Posterior cingulate gyrus (tissue), 11 donors: ENCODE results near the gene EYS.
"Not testable (repeated sequence)": the region's sequence is repeated elsewhere in the genome, so short reads cannot be mapped to it uniquely, and the experiment has no call there.

Experiments
- DNase-seq, 10 donors: peaks; one replicate each; pipeline versions ENCODE4 v3.0.0 to v3.0.0-alpha.2; 2020 to 2021; ENCODE audit warnings: mixed read lengths in 3 of 10
- intact Hi-C: fragments of 100-400 bp; cut with DNase I; formaldehyde crosslinking; loops from one replicate; pipeline ENCODE4 v1.15.1; 2023

The EYS gene

DNA sequence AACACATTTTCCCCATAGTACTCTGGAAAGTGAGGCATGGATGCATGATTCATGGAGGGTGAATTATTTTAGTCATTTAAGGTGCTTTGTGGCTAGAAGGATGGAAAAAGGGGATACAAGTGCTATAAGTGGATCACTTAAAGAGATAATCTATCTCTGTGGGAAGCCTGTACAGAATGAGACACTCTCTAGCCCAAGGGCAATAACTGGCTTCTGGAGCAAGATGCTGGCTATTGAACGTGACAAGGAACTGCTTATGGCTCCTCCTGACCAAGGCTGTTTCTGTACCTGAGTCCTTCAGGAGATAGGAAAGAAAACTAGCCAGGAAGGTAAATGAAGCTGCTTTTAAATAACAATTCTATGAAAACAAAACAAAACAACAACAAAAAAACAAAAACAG is 590.7 kb downstream of the EYS start:
- DNase-seq = no peak
- intact Hi-C loops = no loop called here

DNA sequence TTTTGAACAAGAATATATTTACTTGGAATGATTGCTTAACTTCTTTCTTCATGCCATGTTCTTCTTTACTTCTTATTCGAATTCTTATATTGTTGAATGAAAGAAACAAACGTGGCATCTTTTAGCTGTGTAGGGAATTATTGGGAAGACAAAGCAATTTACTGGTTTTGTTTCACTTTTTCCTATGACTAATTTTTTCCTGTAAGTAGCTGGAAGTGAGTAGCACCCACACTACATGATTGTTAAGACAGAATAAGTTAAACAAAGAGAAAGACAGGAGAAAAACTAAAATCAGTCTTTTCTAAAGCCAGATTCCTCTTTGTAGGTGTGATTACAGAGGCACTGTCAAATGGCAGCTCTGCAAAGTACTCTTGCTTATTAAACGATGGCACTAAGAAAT is 593.4 kb downstream of the EYS start:
- DNase-seq = no peak
- intact Hi-C loops = no loop called here

DNA sequence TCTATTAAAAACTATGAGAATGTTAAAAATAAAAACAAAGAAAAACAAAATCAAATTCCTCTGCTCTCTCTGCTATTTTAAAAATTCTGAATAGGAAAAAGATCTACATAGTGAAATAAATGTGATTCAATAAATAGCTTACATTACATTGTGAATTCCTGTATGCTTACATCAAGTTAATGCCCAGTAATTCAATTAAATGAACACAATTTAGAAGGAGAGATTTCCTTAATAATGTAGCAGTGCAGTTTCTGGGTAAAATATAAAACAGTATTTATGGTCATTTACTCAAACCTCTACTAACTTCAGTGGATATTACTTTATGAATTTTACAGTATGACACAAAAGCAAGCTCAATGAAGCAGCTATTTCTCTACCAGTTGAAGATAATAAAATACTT is 594.6 kb downstream of the EYS start:
- intact Hi-C loops = no loop called here
- DNase-seq = no peak

DNA sequence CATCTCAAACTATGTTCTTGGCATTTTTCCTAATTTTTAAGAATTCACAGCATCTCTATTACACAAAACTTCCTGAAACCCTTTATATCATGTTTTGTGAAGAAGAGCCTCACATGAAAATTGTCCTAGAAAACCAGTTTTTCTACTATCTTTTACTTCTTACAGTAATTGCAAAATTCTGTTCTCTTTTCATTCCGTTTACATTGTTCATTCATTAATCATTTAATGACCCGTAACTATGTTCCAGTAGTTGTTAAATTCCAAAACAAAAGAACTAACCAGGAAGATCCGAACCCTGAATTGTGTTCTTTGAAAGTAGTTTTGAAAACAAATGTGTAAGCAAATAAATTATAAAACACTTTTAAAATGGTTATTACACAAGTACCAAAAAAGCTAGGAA is 597.0 kb downstream of the EYS start:
- intact Hi-C loops = no loop called here
- no peak for DNase-seq

DNA sequence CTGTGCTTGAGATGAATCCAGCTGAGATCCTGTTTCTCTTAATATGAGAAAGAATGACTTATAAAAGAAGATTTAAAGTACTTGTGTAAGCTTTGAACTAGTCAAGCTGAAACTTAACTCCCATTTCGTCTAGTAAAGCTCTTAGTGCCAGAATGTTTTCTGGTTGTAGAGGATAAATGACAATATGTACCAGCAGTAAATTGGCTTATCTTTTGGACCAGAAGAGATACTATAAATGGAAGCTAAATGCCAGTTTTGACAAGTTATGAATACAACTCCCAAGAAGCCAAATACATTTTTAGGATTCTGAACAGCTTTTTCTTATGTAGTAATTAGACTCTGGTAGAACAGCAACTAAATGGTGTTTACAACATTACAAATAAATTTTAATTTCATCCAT is 608.7 kb downstream of the EYS start:
- intact Hi-C loops = no loop called here
- no peak for DNase-seq

DNA sequence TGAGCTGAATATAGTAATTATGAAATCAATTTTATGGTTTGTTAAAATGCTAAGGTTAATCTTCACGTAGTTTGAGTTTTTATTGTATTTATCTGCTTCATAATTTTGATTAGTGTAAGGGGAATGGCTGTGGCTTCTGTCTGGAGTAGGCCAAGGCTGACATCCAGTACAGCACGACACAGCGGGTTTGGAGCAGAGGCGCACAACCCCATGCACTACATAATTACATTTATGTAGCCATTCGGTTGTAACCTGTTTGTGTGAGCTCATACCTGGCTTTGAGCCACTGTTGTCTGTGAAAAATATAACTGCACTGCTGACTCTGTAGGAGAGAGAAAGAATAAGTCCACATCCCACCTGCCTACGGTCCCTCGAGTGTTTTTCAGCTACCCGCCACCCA is 615.5 kb downstream of the EYS start:
- intact Hi-C loops = no loop called here
- peak in 1 of 10 donors; percentile 29 for DNase-seq

DNA sequence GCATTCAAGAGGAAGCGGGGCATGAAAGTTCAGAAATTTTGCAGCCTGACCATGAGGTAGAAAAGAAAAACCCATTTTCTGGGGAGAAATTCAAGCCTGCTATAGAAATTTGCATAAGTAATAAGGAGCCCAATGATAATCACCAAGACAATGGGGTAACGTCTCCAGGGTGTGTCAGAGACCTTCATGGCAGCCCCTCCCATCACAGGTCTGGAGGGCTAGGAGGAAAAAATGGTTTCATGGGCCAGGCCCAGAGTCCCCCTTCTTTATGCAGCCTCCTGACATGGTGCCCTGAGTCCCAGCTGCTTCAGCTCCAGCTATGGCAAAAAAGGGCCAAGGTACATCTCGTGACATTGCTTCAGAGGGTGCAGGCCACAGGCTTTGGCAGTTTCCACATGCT is 618.5 kb downstream of the EYS start:
- DNase-seq = peak in 1 of 10 donors; percentile 24
- intact Hi-C loops = no loop called here

DNA sequence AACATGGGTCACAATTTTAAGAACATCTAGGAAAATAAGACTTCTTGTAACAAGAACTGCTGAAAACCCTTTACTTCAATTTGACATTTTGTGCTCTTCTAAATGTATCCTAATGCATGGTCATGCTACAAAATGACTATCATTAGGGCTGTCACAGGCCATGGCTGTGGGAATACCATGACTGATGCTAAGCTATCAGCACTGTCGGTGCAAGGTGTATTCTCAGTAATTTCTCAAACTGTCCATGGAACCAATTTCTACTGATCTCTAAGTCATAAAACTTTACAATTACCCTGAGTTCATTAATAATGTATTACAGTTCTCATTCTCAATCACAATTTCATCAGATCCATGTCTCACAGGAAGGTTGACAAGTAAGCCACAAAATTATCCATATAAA is 625.3 kb downstream of the EYS start:
- intact Hi-C loops = no loop called here
- DNase-seq = no peak

DNA sequence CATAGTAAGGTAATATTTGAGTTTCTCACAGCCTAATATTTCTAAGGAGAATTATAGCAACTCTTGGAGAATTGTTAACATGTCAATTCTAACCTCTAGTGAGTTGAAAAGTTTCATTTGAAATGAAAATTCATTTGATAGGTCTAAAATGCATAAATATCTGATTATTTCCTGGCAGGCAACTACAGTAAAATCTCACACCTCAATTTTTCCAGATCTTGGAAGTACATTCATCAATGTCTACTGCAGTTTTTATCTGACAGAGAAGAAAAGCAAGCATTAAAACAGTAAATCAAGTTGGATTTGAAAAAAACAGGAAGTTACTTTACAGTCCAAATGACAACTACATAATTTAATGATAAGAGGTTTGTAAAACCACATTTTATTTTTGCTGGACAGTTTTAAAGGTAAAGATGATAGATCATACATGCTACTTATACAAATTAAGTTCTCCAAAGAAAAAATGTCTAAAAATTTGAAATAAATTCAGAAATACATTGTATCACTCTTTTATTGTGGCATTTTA is 631.3 kb downstream of the EYS start:
- no peak for DNase-seq
- intact Hi-C loops = no loop called here

DNA sequence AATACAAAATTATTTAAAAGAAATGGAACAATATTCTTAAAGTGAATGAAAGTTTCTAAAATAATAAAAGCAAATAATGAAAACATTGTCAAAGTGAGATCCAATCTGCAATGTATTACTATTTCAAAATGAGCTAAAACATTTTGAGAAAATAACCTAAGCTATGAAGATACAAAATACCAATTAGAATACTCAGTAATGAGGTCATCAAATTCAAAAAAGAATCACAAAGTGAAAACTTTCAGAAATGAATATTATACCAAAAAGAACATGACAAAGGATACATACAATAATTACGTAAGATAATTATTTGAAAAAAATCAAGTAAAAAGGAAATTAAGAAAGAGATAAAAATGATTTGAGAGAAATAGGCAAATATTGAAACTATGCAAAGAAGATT is 634.5 kb downstream of the EYS start:
- intact Hi-C loops = no loop called here
- DNase-seq = no peak

DNA sequence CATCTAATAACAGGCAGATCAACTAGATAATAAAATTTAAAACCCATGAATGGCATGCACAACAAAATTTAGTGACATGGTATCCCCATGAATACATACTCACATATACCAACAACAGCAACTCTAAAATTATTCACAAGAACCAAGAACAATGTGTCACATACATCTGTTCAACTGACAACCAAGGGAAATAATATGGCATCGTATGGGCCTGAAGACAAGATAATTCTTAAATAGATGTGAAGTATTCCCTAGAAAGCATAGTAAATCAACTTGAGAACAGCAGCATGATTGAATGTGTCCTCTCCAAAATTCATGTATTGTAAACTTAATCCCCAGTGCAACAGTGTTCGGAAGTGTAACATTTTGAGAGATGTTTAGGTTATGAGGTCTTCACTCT is 635.5 kb downstream of the EYS start:
- no peak for DNase-seq
- intact Hi-C loops = no loop called here

DNA sequence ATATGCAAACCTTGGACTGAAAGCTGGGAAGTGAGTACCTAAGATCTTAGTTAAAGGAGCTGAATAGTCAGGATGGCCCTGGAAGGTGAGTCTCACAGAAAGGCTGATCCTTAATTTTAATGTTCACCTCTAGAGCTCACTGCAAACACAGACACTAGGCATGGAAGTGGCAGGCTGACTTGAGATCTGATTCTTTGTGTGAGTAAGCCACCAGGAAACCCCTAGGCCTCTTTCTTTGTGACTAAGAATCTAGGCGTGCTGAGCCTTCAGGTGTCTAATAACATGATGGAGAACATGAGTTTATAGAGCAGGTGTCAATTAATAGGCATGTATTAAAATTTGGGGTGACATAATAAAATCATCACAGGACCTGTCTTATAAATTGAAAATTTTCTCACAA is 642.2 kb downstream of the EYS start:
- DNase-seq = no peak
- intact Hi-C loops = no loop called here

DNA sequence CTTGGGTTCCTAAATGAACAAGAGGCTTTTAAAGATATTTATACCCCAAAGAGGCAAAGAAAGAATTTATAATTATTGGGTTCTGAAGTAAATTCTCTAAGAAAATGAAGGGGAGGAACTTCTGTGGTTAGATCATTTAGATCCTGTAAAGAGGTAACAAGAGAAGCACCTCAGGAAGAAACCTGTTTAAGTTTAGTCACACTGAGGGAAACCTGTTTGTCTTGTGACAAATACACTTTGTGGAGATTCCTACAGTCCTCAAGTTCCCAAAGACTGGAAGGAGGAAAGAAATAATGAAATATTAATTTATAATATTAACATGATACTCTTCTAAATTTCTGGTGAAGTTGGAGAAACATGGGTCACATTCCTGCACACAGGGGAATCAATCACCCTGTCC is 647.5 kb downstream of the EYS start:
- DNase-seq = no peak
- intact Hi-C loops = no loop called here

DNA sequence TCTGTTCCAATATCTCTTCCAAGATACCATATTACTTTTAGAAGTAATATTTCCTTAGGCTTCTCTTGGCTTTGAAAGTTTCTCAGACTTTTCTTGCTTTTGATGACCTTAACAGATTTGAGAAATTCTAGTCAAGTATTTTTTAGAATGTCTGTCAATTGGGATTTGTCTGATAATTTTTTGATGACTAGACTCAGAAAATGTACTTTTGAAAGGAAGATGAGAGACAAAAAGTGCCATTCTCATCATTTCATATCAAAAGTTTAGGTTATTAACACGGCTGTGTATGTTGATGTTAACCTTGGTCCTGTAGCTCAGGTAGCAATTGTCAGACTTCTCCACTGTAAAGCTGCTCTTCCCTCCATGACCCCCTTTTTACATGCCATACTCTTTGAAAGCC is 651.5 kb downstream of the EYS start:
- no peak for DNase-seq
- intact Hi-C loops = no loop called here

DNA sequence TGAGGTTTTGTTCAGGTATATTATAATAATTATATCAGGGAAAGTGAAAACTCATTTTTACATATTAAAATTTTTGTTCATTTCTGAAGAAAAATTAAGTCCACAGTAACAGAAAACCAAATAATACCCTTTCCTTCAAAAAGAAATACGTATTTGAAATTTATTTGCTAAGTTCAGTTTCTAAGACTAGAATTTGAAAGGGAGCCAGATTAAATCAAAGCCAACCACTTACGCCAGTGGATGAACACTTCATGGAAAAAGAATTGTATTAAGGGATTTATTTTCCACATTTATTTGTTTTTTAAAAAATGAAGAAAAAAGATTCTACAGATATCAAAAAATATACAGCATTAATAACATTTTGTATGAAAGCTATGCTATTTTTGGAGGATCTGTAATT is 654.4 kb downstream of the EYS start:
- DNase-seq = no peak
- intact Hi-C loops = no loop called here

DNA sequence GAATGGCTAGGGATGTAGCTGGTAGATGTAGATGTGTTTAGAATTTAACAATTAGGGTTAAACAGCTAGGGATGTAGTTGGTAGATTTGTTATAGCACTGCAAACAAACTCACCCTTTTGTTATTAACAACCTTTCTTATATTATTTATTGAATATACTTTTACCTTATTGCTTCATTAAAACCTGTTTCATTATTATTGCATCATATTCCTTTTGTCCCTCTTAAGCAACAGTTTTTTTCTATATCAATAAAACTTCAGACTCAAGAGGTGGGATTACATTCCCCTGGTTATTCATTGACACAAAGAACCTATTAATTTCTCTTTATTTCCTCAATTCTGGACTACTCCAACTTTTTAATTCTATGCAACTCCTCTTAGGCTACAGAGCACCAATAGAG is 661.2 kb downstream of the EYS start:
- DNase-seq = no peak
- intact Hi-C loops = no loop called here

DNA sequence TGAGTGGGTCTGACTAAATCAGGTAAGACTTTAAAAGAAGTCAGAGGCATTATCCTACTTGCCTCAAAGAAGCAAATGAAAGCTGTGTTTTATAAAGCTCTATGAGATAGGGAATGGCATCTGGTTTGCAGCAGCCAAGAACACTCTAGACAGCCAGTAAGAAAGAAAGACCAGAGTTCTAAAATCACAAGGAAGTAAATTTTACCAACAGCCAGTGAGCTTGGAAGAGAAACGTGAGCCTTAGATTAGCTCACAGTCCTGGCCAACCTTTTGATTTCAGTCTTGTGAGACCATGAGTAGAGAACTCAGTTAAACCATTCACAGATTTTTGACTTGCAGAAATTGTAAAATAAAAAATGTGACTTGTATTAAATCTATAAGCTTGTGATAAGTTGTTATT is 693.0 kb downstream of the EYS start:
- no peak for DNase-seq

DNA sequence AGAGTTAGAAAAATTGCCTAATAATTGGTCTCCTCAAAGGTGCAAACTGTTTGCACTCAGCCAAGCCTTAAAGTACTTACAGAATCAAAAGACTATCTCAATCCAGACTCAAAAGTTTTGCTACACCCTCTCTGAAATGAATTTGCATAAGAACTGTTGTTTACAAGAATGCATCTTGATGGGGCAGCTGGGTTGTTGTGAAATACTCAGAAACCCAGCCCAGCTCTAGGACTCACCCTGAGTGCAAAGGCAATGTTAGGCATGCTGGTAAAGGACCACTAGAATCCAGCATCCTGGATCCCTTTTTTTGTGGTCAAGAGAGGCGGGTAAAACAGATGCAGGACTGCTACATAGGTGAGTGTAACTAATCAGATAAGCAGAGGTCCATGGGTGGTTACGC is 700.2 kb downstream of the EYS start:
- no peak for DNase-seq
- intact Hi-C loops = no loop called here

More for the DNA sequence above, 693.0 kb downstream of the EYS start:
- intact Hi-C loops = no loop called here

DNA sequence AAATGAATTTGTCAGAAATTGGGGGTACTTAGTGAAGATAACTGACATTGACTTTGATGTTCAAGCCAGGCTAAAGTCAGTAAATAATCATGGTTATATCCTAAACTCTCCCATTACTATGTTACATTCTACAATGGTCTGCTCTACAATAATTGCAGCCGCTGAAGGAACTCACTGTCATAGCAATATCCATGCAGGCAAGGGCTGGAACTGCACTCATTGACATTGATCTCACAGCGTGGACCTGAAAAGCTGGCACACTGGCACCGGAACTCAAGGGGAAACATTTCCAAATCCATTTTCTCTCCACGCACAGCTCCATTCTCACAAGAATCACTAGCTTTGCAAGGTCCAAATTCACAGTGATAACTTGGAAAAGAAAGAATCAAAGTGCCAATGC is 702.7 kb downstream of the EYS start:
- intact Hi-C loops = no loop called here
- DNase-seq = no peak

DNA sequence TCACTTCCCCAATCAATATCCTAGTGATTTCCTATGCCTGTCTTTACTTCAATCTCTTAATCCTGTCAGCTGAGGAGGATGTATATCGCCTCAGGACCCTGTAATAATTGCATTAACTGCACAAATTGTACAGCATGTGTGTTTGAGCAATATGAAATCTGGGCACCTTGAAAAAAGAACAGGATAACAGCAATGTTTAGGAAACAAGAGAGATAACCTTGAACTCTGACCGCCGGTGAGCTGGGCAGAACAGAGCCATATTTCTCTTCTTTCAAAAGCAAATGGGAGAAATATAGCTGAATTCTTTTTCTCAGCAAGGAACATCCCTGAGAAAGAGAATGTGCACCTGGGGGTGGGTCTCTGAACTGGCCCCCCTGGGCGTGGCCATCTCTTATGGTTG is 704.1 kb downstream of the EYS start:
- DNase-seq, intact Hi-C loops: not testable (repeated sequence)

DNA sequence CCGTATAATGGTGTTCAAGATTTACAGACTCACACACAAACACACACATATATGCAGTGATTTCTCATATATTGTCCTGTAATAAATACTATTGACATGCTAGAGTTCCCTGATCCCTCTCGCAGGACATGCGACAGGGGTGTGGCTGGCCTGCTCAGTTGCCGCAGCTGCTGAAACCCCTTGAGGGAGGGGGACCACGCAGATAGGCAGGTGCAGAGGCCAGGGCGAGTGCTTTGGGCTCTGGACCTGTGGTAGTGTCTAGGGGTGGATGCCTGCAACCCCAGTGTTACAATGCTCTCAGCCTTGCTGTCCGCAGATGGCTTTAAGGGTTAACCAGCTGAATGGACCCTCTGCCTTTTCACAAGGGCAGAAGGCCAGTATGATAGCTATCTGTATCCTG is 706.2 kb downstream of the EYS start:
- intact Hi-C loops = no loop called here

DNA sequence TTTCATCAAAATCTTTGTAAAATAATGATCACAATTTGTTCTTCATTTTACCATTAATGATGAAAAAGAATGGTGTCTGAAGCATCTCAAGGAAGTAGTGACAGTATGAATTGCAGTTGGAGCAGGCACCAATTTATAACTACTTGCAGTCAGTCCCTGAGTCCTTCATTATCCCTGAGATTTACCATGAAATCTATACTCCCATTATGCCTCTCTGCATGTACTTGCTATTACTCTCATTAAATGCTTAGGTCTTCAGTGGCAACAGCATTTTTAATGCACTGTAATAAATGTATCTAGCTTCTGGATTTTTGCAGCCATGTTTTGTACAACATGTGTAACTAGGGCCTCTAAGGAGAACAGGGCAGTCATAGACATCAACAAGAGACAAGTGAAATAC is 708.8 kb downstream of the EYS start:
- no peak for DNase-seq

More for the DNA sequence above, 706.2 kb downstream of the EYS start:
- DNase-seq = peak in 2 of 10 donors; percentile 46 to 56

DNA sequence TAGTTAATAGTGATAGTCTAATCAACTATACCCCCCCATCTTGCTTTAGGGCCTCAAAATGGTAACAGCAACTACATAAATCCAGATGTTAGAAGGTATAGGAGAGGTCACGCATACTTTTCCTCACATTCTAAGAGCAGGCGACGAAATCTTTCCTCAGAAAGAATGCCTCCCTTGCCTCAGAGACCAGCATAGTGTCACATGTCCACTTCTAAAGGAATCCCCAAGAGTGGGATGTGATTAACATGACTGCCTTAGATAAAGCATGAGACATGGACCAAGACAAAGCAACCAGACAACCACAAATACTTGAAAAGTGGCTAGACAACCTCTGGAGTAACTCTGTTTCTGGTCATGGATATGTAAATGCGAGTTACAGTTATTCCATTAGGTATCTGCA is 710.7 kb downstream of the EYS start:
- intact Hi-C loops = no loop called here

More for the DNA sequence above, 708.8 kb downstream of the EYS start:
- intact Hi-C loops = no loop called here

More for the DNA sequence above, 710.7 kb downstream of the EYS start:
- DNase-seq = no peak
